Neural progenitor cell (in vitro differentiated cells): ENCODE measurements around the gene IL2RA. TPM values are rescaled to one million over a fixed set of nuclear protein-coding genes. Genes with fewer than 3 reads are reported as not detected.

ENCODE experiments used
- DNase-seq: peaks from one replicate; pipeline ENCODE4 v3.0.0-alpha.2; 2016; ENCODE audit warnings: low spot score
- H2AFZ ChIP-seq: fragments of 200-600 bp; sonication (generic); replicated peaks from 2 replicates; pipeline ENCODE4 v1.6.1; 2016; ENCODE audit warnings: antibody characterized with exemption
- H3F3A ChIP-seq: fragments of 200-600 bp; sonication (generic); 2 replicates; pipeline ENCODE4 v1.6.1; 2016; ENCODE audit warnings: antibody characterized with exemption, low read depth
- H3K27ac ChIP-seq: fragments of 200-600 bp; sonication (generic); 2 replicates; pipeline ENCODE4 v1.5.1; 2016; ENCODE audit warnings: mild to moderate bottlenecking
- H3K27me3 ChIP-seq: fragments of 200-600 bp; sonication (generic); 2 replicates; pipeline ENCODE4 v1.6.1; 2016; ENCODE audit warnings: mild to moderate bottlenecking, moderate library complexity
- H3K36me3 ChIP-seq: fragments of 200-600 bp; sonication (generic); 2 replicates; pipeline ENCODE4 v1.5.1; 2016
- H3K4me1 ChIP-seq: fragments of 200-600 bp; sonication (generic); 2 replicates; pipeline ENCODE4 v1.6.1; 2016; ENCODE audit warnings: mixed run types
- H3K4me2 ChIP-seq: fragments of 200-600 bp; sonication (generic); 2 replicates; pipeline ENCODE4 v1.6.1; 2016
- H3K4me3 ChIP-seq: fragments of 200-600 bp; sonication (generic); 2 replicates; pipeline ENCODE4 v1.5.1; 2016
- H3K79me2 ChIP-seq: fragments of 200-600 bp; sonication (generic); 2 replicates; pipeline ENCODE4 v1.6.1; 2016; ENCODE audit warnings: low read depth
- H3K9ac ChIP-seq: fragments of 200-600 bp; sonication (generic); 2 replicates; pipeline ENCODE4 v1.6.1; 2016
- H3K9me3 ChIP-seq: fragments of 200-600 bp; sonication (generic); 2 replicates; pipeline ENCODE4 v1.5.1; 2016; ENCODE audit warnings: low read depth
- H4K20me1 ChIP-seq: fragments of 200-600 bp; sonication (generic); 2 replicates; pipeline ENCODE4 v1.6.1; 2016; ENCODE audit warnings: low read depth
- H3K27ac Mint-ChIP-seq: 3 replicates; pipeline ENCODE4 v1.8.0; 2021; ENCODE audit warnings: mixed read lengths
- H3K27me3 Mint-ChIP-seq: 2 replicates; pipeline ENCODE4 v1.8.0; 2022; ENCODE audit warnings: low read depth, mild to moderate bottlenecking, inconsistent platforms, moderate library complexity, mixed read lengths; ENCODE audit not compliant: insufficient read depth
- H3K36me3 Mint-ChIP-seq: 3 replicates; pipeline ENCODE4 v1.8.0; 2021; ENCODE audit warnings: mixed read lengths
- H3K4me1 Mint-ChIP-seq: 3 replicates; pipeline ENCODE4 v1.8.0; 2021; ENCODE audit warnings: mixed read lengths
- H3K4me3 Mint-ChIP-seq: 3 replicates; pipeline ENCODE4 v1.8.0; 2021; ENCODE audit warnings: mild to moderate bottlenecking, moderate library complexity, mixed read lengths
- H3K9me3 Mint-ChIP-seq: 3 replicates; pipeline ENCODE4 v1.8.0; 2020; ENCODE audit warnings: mixed read lengths
- EZH2 ChIP-seq: fragments of 200-600 bp; sonication (generic); IDR thresholded peaks from 2 replicates; pipeline ENCODE4 v1.6.1; 2017; ENCODE audit warnings: antibody characterized with exemption, mild to moderate bottlenecking, moderate library complexity
- EZH2phosphoT487 ChIP-seq: fragments of 200-600 bp; sonication (generic); IDR thresholded peaks from 2 replicates; pipeline ENCODE4 v1.6.1; 2017; ENCODE audit warnings: antibody characterized with exemption
- total RNA-seq: library from RNA; depleted of rRNA; stranded (reverse); fragments of >200 nt; gene quantifications from 2 replicates; pipeline ENCODE4 v1.2.3, GENCODE V29; 2015; ENCODE audit warnings: low replicate concordance
- TF ChIP-seq, protein P1 (sequence below): fragments of 200-600 bp; sonication (generic); IDR thresholded peaks from 2 replicates; pipeline ENCODE4 v1.5.1; 2017; ENCODE audit warnings: antibody characterized with exemption, mild to moderate bottlenecking

IL2RA gene
- total RNA-seq, 1 donor from 2014 or later: not detected

DNA sequence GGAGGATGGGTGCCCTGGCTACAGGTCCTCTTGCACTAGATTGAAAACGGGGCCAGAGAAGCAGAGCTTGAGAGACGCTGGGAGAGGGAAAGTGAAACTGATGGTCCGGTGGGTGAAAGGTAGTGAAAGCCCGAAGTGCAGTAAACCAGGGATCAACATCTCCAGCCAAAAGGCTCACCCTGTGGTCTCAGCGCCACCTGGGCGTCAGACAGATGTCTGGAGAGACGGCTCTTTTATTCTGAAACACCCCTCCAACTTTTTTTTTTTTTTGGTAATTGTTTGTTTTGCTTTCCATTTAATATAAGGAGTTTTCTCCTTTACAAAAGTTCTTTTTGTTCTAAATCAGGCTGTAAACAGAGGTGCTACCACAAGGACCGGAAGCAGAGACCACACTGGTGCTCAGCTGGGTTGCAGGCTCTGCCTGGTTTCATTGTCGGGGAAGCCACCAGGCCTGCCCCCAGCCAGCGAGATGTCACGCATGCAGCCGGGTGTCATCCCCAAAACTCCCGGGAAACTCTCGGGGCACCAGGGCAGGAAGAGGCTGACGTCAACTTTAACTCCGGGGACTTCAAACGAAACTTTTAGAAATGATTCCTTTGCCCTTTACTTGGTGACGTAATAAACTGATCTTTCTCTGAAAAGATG lies 11.2 kb downstream of the IL2RA start:
- no peaks in the 10 kb centered on the region for H3K4me1 Mint-ChIP-seq
- Histone ChIP-seq H3K4me1 (no peaks in the 10 kb centered on the region), H3K27ac (no peak overlapping the region), H3K4me2 (no peak overlapping the region), H3F3A (no peaks in the 10 kb centered on the region), H3K79me2 (no peaks in the 10 kb centered on the region), H3K9ac (no peak overlapping the region), H3K4me3 (no peak overlapping the region), H3K9me3 (no peaks in the 10 kb centered on the region), H3K27me3 (no peaks in the 10 kb centered on the region), H2AFZ (peak overlapping the region; percentile 50), H4K20me1 (no peaks in the 10 kb centered on the region), H3K36me3 (no peaks in the 10 kb centered on the region)
- H3K36me3 Mint-ChIP-seq: no peaks in the 10 kb centered on the region
- H3K27ac Mint-ChIP-seq: no peak overlapping the region
- no peak for TF ChIP-seq EZH2
- TF ChIP-seq, protein P1, sequence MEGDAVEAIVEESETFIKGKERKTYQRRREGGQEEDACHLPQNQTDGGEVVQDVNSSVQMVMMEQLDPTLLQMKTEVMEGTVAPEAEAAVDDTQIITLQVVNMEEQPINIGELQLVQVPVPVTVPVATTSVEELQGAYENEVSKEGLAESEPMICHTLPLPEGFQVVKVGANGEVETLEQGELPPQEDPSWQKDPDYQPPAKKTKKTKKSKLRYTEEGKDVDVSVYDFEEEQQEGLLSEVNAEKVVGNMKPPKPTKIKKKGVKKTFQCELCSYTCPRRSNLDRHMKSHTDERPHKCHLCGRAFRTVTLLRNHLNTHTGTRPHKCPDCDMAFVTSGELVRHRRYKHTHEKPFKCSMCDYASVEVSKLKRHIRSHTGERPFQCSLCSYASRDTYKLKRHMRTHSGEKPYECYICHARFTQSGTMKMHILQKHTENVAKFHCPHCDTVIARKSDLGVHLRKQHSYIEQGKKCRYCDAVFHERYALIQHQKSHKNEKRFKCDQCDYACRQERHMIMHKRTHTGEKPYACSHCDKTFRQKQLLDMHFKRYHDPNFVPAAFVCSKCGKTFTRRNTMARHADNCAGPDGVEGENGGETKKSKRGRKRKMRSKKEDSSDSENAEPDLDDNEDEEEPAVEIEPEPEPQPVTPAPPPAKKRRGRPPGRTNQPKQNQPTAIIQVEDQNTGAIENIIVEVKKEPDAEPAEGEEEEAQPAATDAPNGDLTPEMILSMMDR: peak; percentile 17
- no peak for DNase-seq
- H3K4me3 Mint-ChIP-seq: no peak overlapping the region
- peaks cover 10% of the 10 kb centered on the region for H3K27me3 Mint-ChIP-seq
- H3K9me3 Mint-ChIP-seq: no peaks in the 10 kb centered on the region

DNA sequence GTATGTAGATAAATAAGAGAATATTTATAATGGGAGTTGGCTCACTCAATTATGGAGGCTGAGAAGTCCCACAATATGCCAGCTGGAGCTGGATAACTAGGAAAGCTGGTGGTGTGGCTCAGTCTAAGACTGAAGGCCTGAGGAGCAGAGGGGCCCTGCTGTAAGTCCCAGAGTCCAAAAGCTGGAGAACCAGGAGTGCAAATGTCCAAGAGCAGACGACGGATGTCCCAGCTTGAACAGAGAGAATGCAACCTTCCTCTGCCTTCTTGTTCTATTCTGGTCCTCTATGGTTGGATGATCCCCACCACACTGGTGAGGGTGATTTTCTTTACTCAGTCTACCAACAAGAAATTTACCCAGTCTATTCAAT lies 13.2 kb downstream of the IL2RA start:
- no peaks in the 10 kb centered on the region for H3F3A ChIP-seq
- no peaks in the 10 kb centered on the region for H3K27me3 ChIP-seq
- Mint-ChIP-seq H3K27me3 (peaks cover 10% of the 10 kb centered on the region), H3K4me3 (no peak overlapping the region), H3K4me1 (peaks cover 5% of the 10 kb centered on the region), H3K36me3 (no peaks in the 10 kb centered on the region), H3K9me3 (no peaks in the 10 kb centered on the region), H3K27ac (no peak overlapping the region)
- H3K4me1 ChIP-seq: no peaks in the 10 kb centered on the region
- no peak for TF ChIP-seq EZH2
- TF ChIP-seq, protein P1: no peak
- no peak for TF ChIP-seq EZH2phosphoT487
- H3K27ac ChIP-seq: no peak overlapping the region
- H4K20me1 ChIP-seq: no peaks in the 10 kb centered on the region
- no peaks in the 10 kb centered on the region for H3K9me3 ChIP-seq
- no peak overlapping the region for H3K9ac ChIP-seq
- H3K79me2 ChIP-seq: no peaks in the 10 kb centered on the region
- DNase-seq: no peak
- H3K4me2 ChIP-seq: no peak overlapping the region
- no peak overlapping the region for H2AFZ ChIP-seq
- no peaks in the 10 kb centered on the region for H3K36me3 ChIP-seq
- H3K4me3 ChIP-seq: no peak overlapping the region

- no peak overlapping the region for H3K27ac Mint-ChIP-seq
- H2AFZ ChIP-seq: no peak overlapping the region
- no peaks in the 10 kb centered on the region for H3K9me3 ChIP-seq
- no peak overlapping the region for H3K4me3 ChIP-seq
- no peaks in the 10 kb centered on the region for H3K36me3 Mint-ChIP-seq
- peaks cover 6% of the 10 kb centered on the region for H3K4me1 Mint-ChIP-seq
- no peaks in the 10 kb centered on the region for H4K20me1 ChIP-seq
- no peaks in the 10 kb centered on the region for H3F3A ChIP-seq
- no peak for DNase-seq
- H3K27ac ChIP-seq: no peak overlapping the region
- no peaks in the 10 kb centered on the region for H3K27me3 ChIP-seq
- no peaks in the 10 kb centered on the region for H3K4me1 ChIP-seq
- H3K36me3 ChIP-seq: no peaks in the 10 kb centered on the region
- H3K9me3 Mint-ChIP-seq: no peaks in the 10 kb centered on the region
- H3K9ac ChIP-seq: no peak overlapping the region
- H3K4me2 ChIP-seq: no peak overlapping the region
- no peak overlapping the region for H3K4me3 Mint-ChIP-seq
- H3K79me2 ChIP-seq: no peaks in the 10 kb centered on the region
- H3K27me3 Mint-ChIP-seq: peaks cover 7% of the 10 kb centered on the region
- TF ChIP-seq EZH2 (no peak), EZH2phosphoT487 (no peak)
- TF ChIP-seq, protein P1: no peak
Measured at GRCh38 chr10:6048281-6049030, 13.7 kb downstream of the IL2RA start.
